Neural progenitor cell (in vitro differentiated cells): Measurements from ENCODE around the gene HS3ST3A1.

Experiments
- EZH2 ChIP-seq: fragments of 200-600 bp; sonication (generic); IDR thresholded peaks from 2 replicates; pipeline ENCODE4 v1.6.1; 2017; ENCODE audit warnings: antibody characterized with exemption, mild to moderate bottlenecking, moderate library complexity
- TF ChIP-seq, protein P1 (sequence below): fragments of 200-600 bp; sonication (generic); IDR thresholded peaks from 2 replicates; pipeline ENCODE4 v1.5.1; 2017; ENCODE audit warnings: antibody characterized with exemption, mild to moderate bottlenecking

GRCh38 chr17:13560935-13561334 lies 40.8 kb downstream of the HS3ST3A1 start:
- TF ChIP-seq, protein P1, sequence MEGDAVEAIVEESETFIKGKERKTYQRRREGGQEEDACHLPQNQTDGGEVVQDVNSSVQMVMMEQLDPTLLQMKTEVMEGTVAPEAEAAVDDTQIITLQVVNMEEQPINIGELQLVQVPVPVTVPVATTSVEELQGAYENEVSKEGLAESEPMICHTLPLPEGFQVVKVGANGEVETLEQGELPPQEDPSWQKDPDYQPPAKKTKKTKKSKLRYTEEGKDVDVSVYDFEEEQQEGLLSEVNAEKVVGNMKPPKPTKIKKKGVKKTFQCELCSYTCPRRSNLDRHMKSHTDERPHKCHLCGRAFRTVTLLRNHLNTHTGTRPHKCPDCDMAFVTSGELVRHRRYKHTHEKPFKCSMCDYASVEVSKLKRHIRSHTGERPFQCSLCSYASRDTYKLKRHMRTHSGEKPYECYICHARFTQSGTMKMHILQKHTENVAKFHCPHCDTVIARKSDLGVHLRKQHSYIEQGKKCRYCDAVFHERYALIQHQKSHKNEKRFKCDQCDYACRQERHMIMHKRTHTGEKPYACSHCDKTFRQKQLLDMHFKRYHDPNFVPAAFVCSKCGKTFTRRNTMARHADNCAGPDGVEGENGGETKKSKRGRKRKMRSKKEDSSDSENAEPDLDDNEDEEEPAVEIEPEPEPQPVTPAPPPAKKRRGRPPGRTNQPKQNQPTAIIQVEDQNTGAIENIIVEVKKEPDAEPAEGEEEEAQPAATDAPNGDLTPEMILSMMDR = no peak
- TF ChIP-seq EZH2 = no peak
